Adipocyte (in vitro differentiated cells): ENCODE results near the gene FAM107A.
A peak's percentile ranks its signal among the peaks of the same experiment; 100 is the strongest.

Experiments
- DNase-seq: peaks from one replicate; pipeline ENCODE4 v3.0.0-alpha.2; 2015; ENCODE audit warnings: low read depth
- H3K27me3 ChIP-seq: replicated peaks from 2 replicates; pipeline ENCODE4 v1.7.0; 2013; ENCODE audit warnings: mild to moderate bottlenecking, low read length, moderate library complexity; ENCODE audit not compliant: control insufficient read depth, insufficient read depth
- H3K36me3 ChIP-seq: 2 replicates; pipeline ENCODE4 v1.7.0; 2013; ENCODE audit warnings: low read length, mild to moderate bottlenecking, moderate library complexity; ENCODE audit not compliant: control insufficient read depth, insufficient read depth, severe bottlenecking
- H3K4me1 ChIP-seq: 2 replicates; pipeline ENCODE4 v1.7.0; 2013; ENCODE audit warnings: mild to moderate bottlenecking, low read length, moderate library complexity; ENCODE audit not compliant: control insufficient read depth, insufficient read depth
- H3K4me3 ChIP-seq: 2 replicates; pipeline ENCODE4 v1.7.0; 2013; ENCODE audit warnings: mild to moderate bottlenecking, low read length, moderate library complexity
- H3K9ac ChIP-seq: 2 replicates; pipeline ENCODE4 v1.7.0; 2013; ENCODE audit warnings: mild to moderate bottlenecking, low read length, moderate library complexity
- H3K9me3 ChIP-seq: 2 replicates; pipeline ENCODE4 v1.7.0; 2013; ENCODE audit warnings: mild to moderate bottlenecking, low read length, moderate library complexity; ENCODE audit not compliant: control insufficient read depth

Gene FAM107A

DNA sequence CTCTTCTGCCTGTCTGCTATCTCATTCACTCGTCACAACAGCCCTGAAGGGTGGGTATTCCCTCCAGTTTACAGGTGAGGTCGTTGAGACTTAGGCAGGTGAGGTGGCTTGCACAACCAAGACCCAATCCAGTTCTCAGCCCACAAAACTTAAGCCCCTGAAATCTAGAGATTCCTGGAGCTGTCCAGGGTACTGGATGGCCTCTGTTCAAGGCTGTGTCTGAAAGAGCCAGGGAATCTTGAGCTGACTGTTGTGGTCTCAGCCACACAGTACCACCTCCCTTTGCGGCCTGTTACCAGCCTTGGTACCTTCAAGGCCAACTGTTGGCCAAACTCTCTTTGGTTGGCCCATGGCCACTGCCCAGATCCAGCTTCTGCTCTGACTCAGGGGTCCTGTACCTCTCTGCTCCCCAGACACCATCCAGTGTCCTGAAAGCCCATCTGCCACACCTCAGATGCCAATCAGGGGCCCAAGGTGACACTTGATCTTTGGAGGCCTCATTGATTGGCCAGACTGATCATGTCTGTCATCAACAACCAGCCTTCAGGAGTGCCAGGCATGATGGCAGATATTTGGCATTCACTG lies 10.9 kb upstream of the FAM107A start:
- Histone ChIP-seq H3K27me3 (no peaks in the 10 kb centered on the region), H3K4me3 (no peak overlapping the region), H3K9me3 (no peaks in the 10 kb centered on the region), H3K9ac (no peak overlapping the region), H3K36me3 (no peaks in the 10 kb centered on the region), H3K4me1 (peaks cover 15% of the 10 kb centered on the region)
- peak; percentile 54 for DNase-seq

DNA sequence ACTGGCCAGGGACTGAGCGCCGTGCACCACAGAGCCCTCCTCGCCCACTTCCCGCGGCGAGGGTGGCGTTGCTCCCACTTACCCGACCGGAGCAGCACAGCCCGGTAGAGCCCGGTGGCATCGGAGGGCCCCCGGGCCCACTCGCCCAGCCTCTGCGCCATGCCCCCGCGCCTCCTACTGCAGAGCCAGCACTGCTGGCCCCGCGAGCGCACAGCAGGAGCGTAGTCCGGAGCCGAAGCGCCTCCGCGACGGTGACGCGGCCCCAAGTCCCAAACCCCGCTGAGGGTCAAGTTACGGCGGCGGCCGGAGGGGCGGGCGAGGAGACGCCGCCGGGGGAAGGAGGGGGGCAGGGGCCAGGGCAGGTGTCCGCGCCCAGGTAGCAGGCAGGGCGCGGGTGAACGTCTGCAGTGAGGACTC lies 9.6 kb upstream of the FAM107A start:
- DNase-seq: no peak
- Histone ChIP-seq H3K9me3 (no peaks in the 10 kb centered on the region), H3K9ac (no peak overlapping the region), H3K4me3 (no peak overlapping the region), H3K36me3 (no peaks in the 10 kb centered on the region), H3K4me1 (peaks cover 15% of the 10 kb centered on the region), H3K27me3 (no peaks in the 10 kb centered on the region)

DNA sequence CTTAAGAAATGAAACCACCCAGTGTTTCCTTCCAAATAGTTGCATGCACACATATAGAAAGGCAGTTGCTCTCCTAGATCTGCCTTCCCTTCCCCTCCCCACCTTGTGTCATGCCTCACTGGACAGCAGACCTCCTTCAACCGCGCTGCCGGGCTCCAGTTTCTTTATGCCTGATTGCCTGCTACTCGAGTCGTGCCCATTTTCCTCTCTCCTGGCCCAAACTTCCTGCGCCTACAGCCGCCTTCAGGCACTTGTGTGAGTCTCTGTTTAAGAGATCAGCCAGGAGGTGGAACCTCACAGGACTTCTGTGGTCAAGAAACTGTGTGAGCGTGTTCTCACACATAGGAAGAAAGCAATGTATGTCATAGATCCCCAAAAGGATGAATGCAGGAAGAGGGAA lies 8.8 kb upstream of the FAM107A start:
- Histone ChIP-seq H3K4me3 (peak overlapping the region; percentile 87), H3K4me1 (peaks cover 15% of the 10 kb centered on the region), H3K9ac (peak overlapping the region; percentile 88), H3K27me3 (no peaks in the 10 kb centered on the region), H3K36me3 (no peaks in the 10 kb centered on the region), H3K9me3 (no peaks in the 10 kb centered on the region)
- DNase-seq: no peak

DNA sequence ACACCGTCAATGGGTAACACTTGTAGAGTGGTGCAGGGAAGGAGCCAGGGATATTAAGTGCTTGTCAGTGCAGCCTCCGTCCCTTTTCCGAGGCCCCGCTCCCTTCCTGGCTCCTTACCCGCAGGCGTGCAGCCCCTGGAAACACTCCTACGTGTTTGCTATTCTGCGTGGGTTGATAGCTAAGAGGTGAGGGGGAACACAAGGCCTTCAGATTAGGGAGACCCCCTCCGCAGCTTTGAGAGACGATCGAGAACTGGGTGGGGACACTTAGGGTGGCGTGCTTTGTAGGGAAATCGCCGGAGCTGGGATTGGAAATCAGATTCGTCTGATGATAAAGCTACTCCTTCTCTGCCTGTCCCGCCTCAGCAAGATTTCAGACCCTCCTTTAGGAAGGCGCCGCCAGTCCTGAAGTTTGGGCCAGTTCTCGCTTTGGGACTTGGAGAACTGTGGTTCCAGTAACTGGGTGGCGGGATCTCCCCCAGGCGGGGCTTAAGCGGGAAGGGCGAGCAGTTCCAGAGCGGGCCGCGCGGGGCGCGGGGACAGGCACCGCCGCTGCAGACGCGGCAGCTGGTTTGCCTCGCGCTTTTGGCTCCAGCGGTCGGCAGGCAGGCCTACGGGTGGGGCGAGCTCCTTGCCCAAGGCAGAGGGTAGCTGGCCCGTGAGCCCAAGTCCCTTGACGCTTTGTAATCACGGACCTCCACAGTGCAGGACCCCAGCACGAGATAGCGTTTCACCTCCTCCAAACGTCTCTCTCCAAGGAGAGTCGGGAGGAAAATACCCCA lies 8.0 kb upstream of the FAM107A start:
- Histone ChIP-seq H3K36me3 (no peaks in the 10 kb centered on the region), H3K27me3 (no peaks in the 10 kb centered on the region), H3K9me3 (no peaks in the 10 kb centered on the region), H3K9ac (peak overlapping the region; percentile 88), H3K4me1 (peaks cover 15% of the 10 kb centered on the region), H3K4me3 (peak overlapping the region; percentile 87)
- DNase-seq: peak; percentile 91

DNA sequence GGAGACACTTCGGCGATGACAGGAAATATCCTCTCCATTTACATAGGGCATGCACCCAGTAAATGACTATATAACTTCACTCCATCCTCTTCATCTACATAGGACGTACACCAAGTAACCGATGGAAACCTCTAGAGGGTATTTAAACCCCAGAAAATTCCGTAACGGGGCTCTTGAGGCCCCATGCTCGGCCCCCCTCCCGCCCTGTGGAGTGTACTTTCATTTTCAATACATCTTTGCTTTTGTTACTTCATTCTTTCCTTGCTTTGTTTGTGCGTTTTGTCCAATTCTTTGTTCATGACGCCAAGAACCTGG lies 7.5 kb upstream of the FAM107A start:
- H3K4me1 ChIP-seq: peaks cover 15% of the 10 kb centered on the region
- peak overlapping the region; percentile 88 for H3K9ac ChIP-seq
- no peaks in the 10 kb centered on the region for H3K27me3 ChIP-seq
- H3K9me3 ChIP-seq: no peaks in the 10 kb centered on the region
- H3K4me3 ChIP-seq: peak overlapping the region; percentile 87
- no peak for DNase-seq
- no peaks in the 10 kb centered on the region for H3K36me3 ChIP-seq

DNA sequence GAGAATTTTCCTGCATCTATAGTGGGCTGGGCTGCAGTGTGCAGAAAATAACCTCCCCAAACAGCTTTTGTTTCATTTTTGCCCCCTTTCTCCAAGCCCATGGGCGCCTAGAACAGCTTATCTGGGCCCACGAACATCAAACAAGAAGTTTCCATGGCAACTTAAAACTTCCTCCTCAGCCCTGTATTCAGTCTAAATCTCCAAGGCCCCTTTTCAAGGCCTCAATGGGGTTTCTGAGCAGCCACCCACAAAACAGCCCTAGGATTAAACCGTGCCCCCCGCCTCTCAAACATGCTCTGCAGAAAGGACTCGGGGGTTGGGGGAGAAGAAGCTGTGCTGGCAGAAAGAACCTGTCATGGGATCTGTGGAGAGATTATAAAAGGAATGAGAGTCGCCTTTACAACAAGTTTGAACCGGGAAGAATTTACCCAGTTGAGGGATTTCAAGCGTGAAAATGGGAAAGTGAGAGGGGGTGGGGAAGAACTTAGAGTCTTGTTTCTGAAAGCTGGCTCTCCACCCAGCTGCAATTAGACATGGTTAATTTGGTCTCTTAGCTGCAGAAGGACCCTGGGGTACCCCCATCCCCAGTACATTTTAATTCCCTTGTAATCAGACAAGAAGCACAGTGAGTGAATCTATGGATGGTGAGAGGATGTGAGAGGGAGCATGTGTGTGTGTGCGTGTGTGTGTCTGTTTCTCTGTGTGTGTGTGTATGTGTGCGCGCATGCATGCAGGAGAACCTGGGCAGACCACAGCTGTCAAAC lies 4.3 kb upstream of the FAM107A start:
- DNase-seq: peak; percentile 38
- H3K4me1 ChIP-seq: peaks cover 21% of the 10 kb centered on the region

DNA sequence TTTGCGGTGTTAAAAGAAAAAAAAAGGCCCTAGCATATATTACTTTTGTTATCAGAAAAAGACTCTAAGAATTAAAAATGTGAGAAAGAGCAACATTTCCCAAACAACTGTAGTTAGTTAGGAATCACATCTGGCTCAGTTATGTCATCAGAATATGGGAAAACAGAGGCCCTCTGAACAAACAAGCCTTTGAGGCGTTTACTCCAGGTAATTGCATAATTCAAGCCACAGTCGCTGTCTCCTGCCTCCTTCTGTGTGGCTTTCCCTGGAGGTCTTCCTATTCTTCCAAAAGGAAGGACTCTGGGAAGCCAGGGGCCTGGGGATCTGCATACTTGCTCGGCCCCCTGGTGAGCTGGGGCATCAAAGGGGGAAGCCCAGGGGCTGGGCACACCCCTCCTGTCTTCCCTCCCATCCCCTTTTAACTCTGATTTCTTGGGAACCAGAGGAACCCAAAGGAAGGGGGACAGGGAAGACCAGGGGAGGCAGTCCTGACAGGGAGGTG lies 3.7 kb upstream of the FAM107A start:
- H3K27me3 ChIP-seq: no peaks in the 10 kb centered on the region
- H3K9me3 ChIP-seq: no peaks in the 10 kb centered on the region
- H3K4me1 ChIP-seq: peaks cover 23% of the 10 kb centered on the region
- peak; percentile 52 for DNase-seq
- no peak overlapping the region for H3K4me3 ChIP-seq
- H3K9ac ChIP-seq: no peak overlapping the region
- no peaks in the 10 kb centered on the region for H3K36me3 ChIP-seq

More for the DNA sequence above, 4.3 kb upstream of the FAM107A start:
- no peaks in the 10 kb centered on the region for H3K27me3 ChIP-seq
- no peak overlapping the region for H3K9ac ChIP-seq
- no peaks in the 10 kb centered on the region for H3K9me3 ChIP-seq
- H3K36me3 ChIP-seq: no peaks in the 10 kb centered on the region
- H3K4me3 ChIP-seq: no peak overlapping the region

DNA sequence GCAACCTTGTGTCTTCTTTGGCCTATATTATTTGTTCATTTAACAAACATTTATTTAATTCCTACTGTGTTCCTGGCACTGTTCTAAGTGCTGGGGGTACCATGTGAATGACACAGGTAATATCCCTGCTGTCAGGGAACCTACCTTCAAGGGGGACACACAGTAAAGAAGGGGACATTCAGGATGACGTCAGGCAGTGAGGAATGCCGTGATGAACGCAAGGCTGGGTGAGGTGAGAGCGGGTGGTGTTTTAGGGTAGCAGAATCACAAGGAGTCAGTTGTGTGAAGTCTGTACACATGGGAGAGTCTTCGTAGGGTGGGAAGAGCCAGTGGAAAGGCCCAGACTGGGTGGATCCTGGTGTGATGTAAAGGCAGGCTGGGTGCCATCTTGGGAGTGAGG lies 1.7 kb upstream of the FAM107A start:
- H3K9me3 ChIP-seq: no peaks in the 10 kb centered on the region
- H3K36me3 ChIP-seq: no peaks in the 10 kb centered on the region
- H3K9ac ChIP-seq: no peak overlapping the region
- DNase-seq: no peak
- no peak overlapping the region for H3K4me3 ChIP-seq
- no peaks in the 10 kb centered on the region for H3K27me3 ChIP-seq
- peaks cover 10% of the 10 kb centered on the region for H3K4me1 ChIP-seq

DNA sequence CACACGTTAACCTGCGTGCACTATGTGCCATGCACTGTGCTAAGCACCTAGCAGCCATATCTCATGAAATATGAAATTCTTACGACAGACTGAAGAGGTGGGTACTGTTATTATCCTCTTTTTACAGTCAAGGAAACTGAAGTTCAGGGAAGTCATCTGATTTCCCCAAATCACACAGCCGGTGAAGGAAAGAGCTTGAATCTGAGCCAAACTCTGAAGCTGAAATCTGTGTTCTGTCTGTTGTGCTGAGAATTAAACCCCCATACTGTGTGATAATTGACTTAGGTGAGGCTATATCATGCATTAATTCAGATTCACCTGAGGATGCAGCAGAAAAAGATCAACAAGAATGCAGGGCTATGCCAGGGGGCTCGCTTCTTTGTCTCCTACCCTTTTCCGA lies 475 bp downstream of the FAM107A start:
- H3K4me1 ChIP-seq: peaks cover 10% of the 10 kb centered on the region
- peak overlapping the region; percentile 67 for H3K4me3 ChIP-seq
- no peaks in the 10 kb centered on the region for H3K36me3 ChIP-seq
- H3K9ac ChIP-seq: peak overlapping the region; percentile 48
- peaks cover 6% of the 10 kb centered on the region for H3K9me3 ChIP-seq
- H3K27me3 ChIP-seq: no peaks in the 10 kb centered on the region
- no peak for DNase-seq

DNA sequence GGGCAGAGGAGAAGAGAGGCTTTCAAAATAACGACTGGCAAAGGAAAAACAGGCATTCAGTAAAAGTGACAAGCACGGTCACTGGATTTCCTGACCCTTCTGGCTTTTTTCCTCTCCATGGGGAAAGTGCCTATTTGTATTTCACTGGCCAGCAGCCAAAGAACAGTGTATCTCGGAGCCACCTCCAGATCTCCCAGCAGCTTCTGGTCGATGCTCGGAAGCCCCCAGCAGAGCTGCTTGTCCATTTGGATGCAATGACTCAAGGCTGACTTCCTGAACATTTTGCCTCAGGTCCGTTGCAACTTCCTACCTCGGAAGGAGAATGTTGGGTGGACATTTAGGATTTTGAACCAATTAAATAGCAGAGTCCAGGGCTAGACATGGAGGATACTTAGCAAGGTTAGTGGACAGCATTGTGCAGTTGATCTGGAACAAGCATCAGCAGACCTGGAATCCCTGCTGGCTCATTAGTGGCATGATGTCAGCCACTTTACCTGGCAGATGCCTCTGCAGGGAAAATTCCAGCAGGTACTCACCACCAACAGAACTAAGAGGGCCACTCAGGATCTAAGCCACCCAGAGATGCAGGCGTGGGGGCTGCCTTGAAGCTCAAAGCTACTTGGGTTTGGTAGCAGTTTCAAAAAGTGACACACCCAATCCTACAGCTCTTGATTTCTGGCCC lies 1.1 kb downstream of the FAM107A start:
- H3K9me3 ChIP-seq: peaks cover 9% of the 10 kb centered on the region
- DNase-seq: no peak
- no peaks in the 10 kb centered on the region for H3K27me3 ChIP-seq
- peak overlapping the region; percentile 67 for H3K4me3 ChIP-seq
- no peak overlapping the region for H3K9ac ChIP-seq
- H3K36me3 ChIP-seq: no peaks in the 10 kb centered on the region
- H3K4me1 ChIP-seq: peaks cover 10% of the 10 kb centered on the region

DNA sequence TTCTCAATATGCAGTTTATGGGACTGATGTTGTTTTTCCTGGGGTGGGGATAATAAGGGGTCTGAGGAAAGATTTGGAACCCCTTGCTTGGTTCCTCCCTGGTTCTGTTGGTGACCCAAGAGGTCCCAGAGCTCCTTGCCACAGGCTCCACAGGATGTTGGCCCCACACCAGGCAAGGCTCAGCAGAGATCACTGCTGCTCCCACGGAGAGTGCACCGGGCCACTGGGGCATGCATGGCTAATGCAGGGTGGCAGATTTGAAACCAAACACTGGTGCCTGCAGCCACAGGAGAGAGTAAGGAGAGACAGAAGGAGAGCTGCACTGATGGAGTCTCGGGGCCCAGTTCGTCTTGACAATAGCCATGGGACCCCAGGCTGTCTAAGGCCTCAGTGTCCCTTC lies 2.5 kb downstream of the FAM107A start:
- H3K4me3 ChIP-seq: no peak overlapping the region
- DNase-seq: no peak
- H3K9me3 ChIP-seq: peaks cover 9% of the 10 kb centered on the region
- H3K36me3 ChIP-seq: no peaks in the 10 kb centered on the region
- H3K9ac ChIP-seq: no peak overlapping the region
- H3K27me3 ChIP-seq: no peaks in the 10 kb centered on the region
- H3K4me1 ChIP-seq: peaks cover 10% of the 10 kb centered on the region
